Liver (tissue), 9 donors: ENCODE data around the gene ASIC2. TPM values are rescaled to one million over a fixed set of nuclear protein-coding genes. Genes with fewer than 3 reads are reported as not detected.

Experiments
- DNase-seq: peaks from one replicate; pipeline ENCODE4 v3.0.0-alpha.2; 2017; ENCODE audit warnings: low spot score
- H3K27ac ChIP-seq, 2 donors: one replicate each; pipeline ENCODE4 v1.7.0; 2013; ENCODE audit warnings: inconsistent platforms in 2 of 2, low read length in 2 of 2, control low read depth in 1 of 2, low read depth in 1 of 2, mild to moderate bottlenecking in 1 of 2
- H3K27me3 ChIP-seq, 4 donors: one replicate each; pipeline versions ENCODE4 v1.6.1 to v1.7.0; 2013; ENCODE audit warnings: low read length in 3 of 4, inconsistent platforms in 1 of 4, mild to moderate bottlenecking in 1 of 4, moderate library complexity in 1 of 4; ENCODE audit not compliant: control insufficient read depth in 4 of 4, insufficient read depth in 4 of 4
- H3K36me3 ChIP-seq, 4 donors: one replicate each; pipeline versions ENCODE4 v1.6.1 to v1.7.0; 2013; ENCODE audit warnings: low read length in 3 of 4, mild to moderate bottlenecking in 3 of 4, low read depth in 1 of 4, moderate library complexity in 1 of 4; ENCODE audit not compliant: control insufficient read depth in 4 of 4, insufficient read depth in 3 of 4
- H3K4me1 ChIP-seq, 4 donors: one replicate each; pipeline versions ENCODE4 v1.6.1 to v1.7.0; 2013; ENCODE audit warnings: low read length in 3 of 4, mild to moderate bottlenecking in 3 of 4, moderate library complexity in 1 of 4; ENCODE audit not compliant: control insufficient read depth in 4 of 4, insufficient read depth in 4 of 4
- H3K4me3 ChIP-seq, 3 donors: one replicate each; pipeline versions ENCODE4 v1.6.1 to v1.7.0; 2013; ENCODE audit warnings: low read length in 3 of 3, control low read depth in 1 of 3, low read depth in 1 of 3, mild to moderate bottlenecking in 1 of 3
- H3K9ac ChIP-seq, 2 donors: one replicate each; pipeline ENCODE4 v1.7.0; 2013; ENCODE audit warnings: low read length in 2 of 2, mild to moderate bottlenecking in 2 of 2, moderate library complexity in 2 of 2, control low read depth in 1 of 2, low read depth in 1 of 2
- H3K9me3 ChIP-seq, 4 donors: one replicate each; pipeline versions ENCODE4 v1.6.1 to v1.7.0; 2013; ENCODE audit warnings: low read length in 3 of 4; ENCODE audit not compliant: control insufficient read depth in 4 of 4
- ATF3 ChIP-seq: IDR thresholded peaks from 2 replicates; pipeline ENCODE4 v1.6.1; 2016; ENCODE audit warnings: antibody characterized with exemption
- EGR1 ChIP-seq, 2 donors: IDR thresholded peaks; 2 replicates each; pipeline ENCODE4 v1.6.1; 2016 to 2018; ENCODE audit warnings: antibody characterized with exemption in 2 of 2, low read depth in 2 of 2
- FOXA1 ChIP-seq: IDR thresholded peaks from 2 replicates; pipeline ENCODE4 v1.6.1; 2016; ENCODE audit warnings: antibody characterized with exemption
- FOXA2 ChIP-seq: IDR thresholded peaks from 2 replicates; pipeline ENCODE4 v1.6.1; 2016; ENCODE audit warnings: antibody characterized with exemption
- GABPA ChIP-seq, 2 donors: IDR thresholded peaks in 1 of 2; conservative IDR thresholded peaks in 1 of 2; 2 replicates each; pipeline ENCODE4 v1.6.1; 2016; ENCODE audit warnings: antibody characterized with exemption in 2 of 2, mild to moderate bottlenecking in 1 of 2, moderate library complexity in 1 of 2
- HNF4A ChIP-seq, 2 donors: conservative IDR thresholded peaks; 2 replicates each; pipeline ENCODE4 v1.6.1; 2016; ENCODE audit warnings: antibody characterized with exemption in 2 of 2, mild to moderate bottlenecking in 2 of 2
- HNF4G ChIP-seq: IDR thresholded peaks from 2 replicates; pipeline ENCODE4 v1.6.1; 2016; ENCODE audit warnings: antibody characterized with exemption
- JUND ChIP-seq, 2 donors: IDR thresholded peaks; 2 replicates each; pipeline ENCODE4 v1.6.1; 2016; ENCODE audit warnings: antibody characterized with exemption in 2 of 2
- NR2F2 ChIP-seq: IDR thresholded peaks from 2 replicates; pipeline ENCODE4 v1.6.1; 2016; ENCODE audit warnings: antibody characterized with exemption
- RAD21 ChIP-seq, 2 donors: IDR thresholded peaks; 2 replicates each; pipeline ENCODE4 v1.6.1; 2016; ENCODE audit warnings: antibody characterized with exemption in 2 of 2, mild to moderate bottlenecking in 2 of 2
- RXRA ChIP-seq, 2 donors: IDR thresholded peaks; 2 replicates each; pipeline ENCODE4 v1.6.1; 2017 to 2018; ENCODE audit warnings: antibody characterized with exemption in 2 of 2, mild to moderate bottlenecking in 1 of 2
- SP1 ChIP-seq: IDR thresholded peaks from 2 replicates; pipeline ENCODE4 v1.6.1; 2018; ENCODE audit warnings: antibody characterized with exemption, mild to moderate bottlenecking
- TAF1 ChIP-seq: conservative IDR thresholded peaks from 2 replicates; pipeline ENCODE4 v1.6.1; 2016; ENCODE audit warnings: antibody characterized with exemption, mild to moderate bottlenecking
- YY1 ChIP-seq: IDR thresholded peaks from 2 replicates; pipeline ENCODE4 v1.6.1; 2016; ENCODE audit warnings: antibody characterized with exemption, mild to moderate bottlenecking
- WGBS: extraction: QIAGEN DNeasy Blood & Tissue Kit; methylation state at CpG from one replicate; pipeline ENCODE4 v1.1.7; 2013; 5-methylcytosine and 5-hydroxymethylcytosine counted together
- polyA plus RNA-seq, 2 donors: library from polyadenylated mRNA; stranded (reverse) in 1 of 2; unstranded in 1 of 2; fragments of 200-250 nt in 1 of 2; fragments of >200 nt in 1 of 2; fragmentation: Nextera tagmentation in 1 of 2; extraction: Ambion mirVana in 1 of 2; gene quantifications; one replicate each; pipeline versions ENCODE4 v1.2.1 to v1.2.3, GENCODE V29; 2013 to 2015
- total RNA-seq, 2 donors: library from RNA; depleted of rRNA; stranded (reverse); fragments of >200 nt; gene quantifications; one replicate each; pipeline ENCODE4 v1.2.3, GENCODE V29; 2014
- TF ChIP-seq, protein P1 (sequence below): IDR thresholded peaks from 2 replicates; pipeline ENCODE4 v1.6.1; 2016; ENCODE audit warnings: antibody characterized with exemption
- TF ChIP-seq, protein P2 (sequence below): IDR thresholded peaks from 2 replicates; pipeline ENCODE4 v1.6.1; 2016; ENCODE audit warnings: antibody characterized with exemption
- donor health status: healthy.
- donor health status: healthy.
- donor health status: healthy.
- donor health status: healthy.
- donor health status: healthy.

ASIC2 gene
- total and polyA plus RNA-seq, 4 donors: under 0.01 TPM; not detected in 3

DNA sequence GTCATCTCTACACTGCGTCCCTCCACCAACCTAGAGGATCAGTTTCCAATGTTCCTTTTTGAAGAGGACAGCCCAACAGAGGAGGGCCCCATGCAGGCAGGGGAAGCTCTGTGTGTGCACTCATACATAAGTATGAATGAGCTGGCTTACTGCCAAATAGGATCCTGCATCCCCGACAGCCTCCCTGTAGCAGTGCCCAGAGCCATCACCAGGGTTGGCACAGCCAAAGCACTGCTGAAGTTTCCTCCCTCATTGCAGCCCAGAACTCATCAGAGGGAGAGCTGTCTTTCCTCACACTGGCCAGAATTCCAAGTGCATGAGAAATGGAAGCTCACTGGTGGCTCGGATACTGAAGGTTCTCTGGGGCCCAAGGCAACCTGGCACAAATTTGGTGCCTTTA lies 114.4 kb downstream of the ASIC2 start:
- no peak overlapping the region for H3K27ac ChIP-seq
- no peak overlapping the region for H3K9ac ChIP-seq
- no peak for DNase-seq
- no peaks in the 10 kb centered on the region for H3K36me3 ChIP-seq
- H3K4me3 ChIP-seq: no peak overlapping the region
- TF ChIP-seq FOXA2 (no peak), FOXA1 (no peak), SP1 (no peak), TAF1 (no peak), HNF4G (no peak), JUND (IDR thresholded peaks at IDR 0.05) (no peak), YY1 (no peak), RAD21 (IDR thresholded peaks at IDR 0.05) (no peak), HNF4A (conservative IDR thresholded peaks at IDR 0.05) (no peak), NR2F2 (no peak), GABPA (IDR thresholded peaks at IDR 0.05 in 1 of 2, conservative IDR thresholded peaks at IDR 0.05 in 1 of 2) (no peak), RXRA (IDR thresholded peaks at IDR 0.05) (no peak)
- TF ChIP-seq, protein P1, sequence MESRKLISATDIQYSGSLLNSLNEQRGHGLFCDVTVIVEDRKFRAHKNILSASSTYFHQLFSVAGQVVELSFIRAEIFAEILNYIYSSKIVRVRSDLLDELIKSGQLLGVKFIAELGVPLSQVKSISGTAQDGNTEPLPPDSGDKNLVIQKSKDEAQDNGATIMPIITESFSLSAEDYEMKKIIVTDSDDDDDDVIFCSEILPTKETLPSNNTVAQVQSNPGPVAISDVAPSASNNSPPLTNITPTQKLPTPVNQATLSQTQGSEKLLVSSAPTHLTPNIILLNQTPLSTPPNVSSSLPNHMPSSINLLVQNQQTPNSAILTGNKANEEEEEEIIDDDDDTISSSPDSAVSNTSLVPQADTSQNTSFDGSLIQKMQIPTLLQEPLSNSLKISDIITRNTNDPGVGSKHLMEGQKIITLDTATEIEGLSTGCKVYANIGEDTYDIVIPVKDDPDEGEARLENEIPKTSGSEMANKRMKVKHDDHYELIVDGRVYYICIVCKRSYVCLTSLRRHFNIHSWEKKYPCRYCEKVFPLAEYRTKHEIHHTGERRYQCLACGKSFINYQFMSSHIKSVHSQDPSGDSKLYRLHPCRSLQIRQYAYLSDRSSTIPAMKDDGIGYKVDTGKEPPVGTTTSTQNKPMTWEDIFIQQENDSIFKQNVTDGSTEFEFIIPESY: no peak
- H3K9me3 ChIP-seq: peaks cover 0 to 1% (median 0%) of the 10 kb centered on the region in 4 donors
- WGBS: 72% methylated on average over 3 of the region's 3 CpGs
- H3K27me3 ChIP-seq: peaks cover 0 to 6% (median 3%) of the 10 kb centered on the region in 4 donors
- no peaks in the 10 kb centered on the region for H3K4me1 ChIP-seq

DNA sequence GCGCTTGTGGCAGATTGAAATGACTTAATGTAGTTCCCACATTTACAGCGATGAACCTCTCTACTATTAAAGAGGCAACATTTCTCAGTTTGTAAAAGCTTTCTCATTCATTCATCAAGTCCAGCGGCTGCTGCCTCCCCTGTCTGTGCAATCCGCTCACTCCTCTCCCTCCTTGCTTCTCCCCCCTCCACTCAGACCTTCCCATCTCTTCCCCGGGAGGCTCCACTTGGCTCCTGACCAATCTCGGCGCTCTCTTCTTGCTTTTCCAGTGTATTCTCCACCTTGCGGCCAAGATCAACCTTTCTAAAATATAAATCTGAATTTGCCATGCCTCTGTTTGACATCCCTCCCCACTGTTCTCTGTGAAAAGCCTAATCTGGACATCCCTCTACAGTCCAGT lies 117.5 kb downstream of the ASIC2 start:
- TF ChIP-seq EGR1 (IDR thresholded peaks at IDR 0.05; ENCODE audit: low read depth in 2 of 2) (no peak), JUND (IDR thresholded peaks at IDR 0.05) (no peak), HNF4G (no peak), GABPA (IDR thresholded peaks at IDR 0.05 in 1 of 2, conservative IDR thresholded peaks at IDR 0.05 in 1 of 2) (no peak), FOXA2 (no peak), ATF3 (no peak), SP1 (no peak), RAD21 (IDR thresholded peaks at IDR 0.05) (no peak), HNF4A (conservative IDR thresholded peaks at IDR 0.05) (no peak)
- TF ChIP-seq, protein P1: no peak
- TF ChIP-seq, protein P2, sequence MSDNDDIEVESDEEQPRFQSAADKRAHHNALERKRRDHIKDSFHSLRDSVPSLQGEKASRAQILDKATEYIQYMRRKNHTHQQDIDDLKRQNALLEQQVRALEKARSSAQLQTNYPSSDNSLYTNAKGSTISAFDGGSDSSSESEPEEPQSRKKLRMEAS: no peak
- Histone ChIP-seq H3K9me3 (no peaks in the 10 kb centered on the region), H3K36me3 (no peaks in the 10 kb centered on the region), H3K9ac (no peak overlapping the region), H3K4me1 (no peaks in the 10 kb centered on the region), H3K27me3 (peaks cover 0 to 6% (median 3%) of the 10 kb centered on the region in 4 donors), H3K4me3 (no peak overlapping the region), H3K27ac (no peak overlapping the region)
- no peak for DNase-seq
- 63% methylated on average over 8 of the region's 8 CpGs for WGBS
